Upper lobe of left lung (tissue), 4 donors: ENCODE results near the gene ATP8B3.

Experiments used
- CTCF ChIP-seq, 6 experiments: fragments of 450-650 bp in 4 of 6; fragments of 200-600 bp in 2 of 6; sonication (generic) in 2 of 6; IDR thresholded peaks; one replicate each; pipeline ENCODE4 v1.5.1; 2016 to 2019; ENCODE audit warnings: antibody characterized with exemption in 6 of 6
- POLR2AphosphoS5 ChIP-seq, 2 donors: sonication (generic); formaldehyde crosslinking; IDR thresholded peaks; one replicate each; pipeline ENCODE4 v1.5.1; 2017; ENCODE audit warnings: antibody characterized with exemption in 2 of 2

GRCh38 chr19:1754636-1755466 lies 57.2 kb downstream of the ATP8B3 start:
- TF ChIP-seq POLR2AphosphoS5 (IDR thresholded peaks at IDR 0.05) (no peak), CTCF (IDR thresholded peaks at IDR 0.05) (no peak)
